ENCODE measurements around the gene PRKX.
A peak's percentile ranks its signal among the peaks of the same experiment; 100 is the strongest.

GRCh38 chrX:3651277-3651676, 62.2 kb downstream of the PRKX start:
- TF ChIP-seq POLR2AphosphoS5 (IDR thresholded peaks at IDR 0.05) (no peak), CTCF (IDR thresholded peaks at IDR 0.05) (peak; percentile 13 to 60 (median 28))

All from upper lobe of left lung (tissue), 4 donors.